HEK293T (cell line): ENCODE results near the gene DRAP1.

ENCODE experiments used
- HDGF ChIP-seq: fragments of 450-650 bp; IDR thresholded peaks from 2 replicates; pipeline ENCODE4 v1.6.1; 2017; ENCODE audit warnings: antibody characterized with exemption, borderline replicate concordance
- SP1 ChIP-seq: fragments of 450-650 bp; IDR thresholded peaks from 2 replicates; pipeline ENCODE4 v1.6.1; 2017

DNA sequence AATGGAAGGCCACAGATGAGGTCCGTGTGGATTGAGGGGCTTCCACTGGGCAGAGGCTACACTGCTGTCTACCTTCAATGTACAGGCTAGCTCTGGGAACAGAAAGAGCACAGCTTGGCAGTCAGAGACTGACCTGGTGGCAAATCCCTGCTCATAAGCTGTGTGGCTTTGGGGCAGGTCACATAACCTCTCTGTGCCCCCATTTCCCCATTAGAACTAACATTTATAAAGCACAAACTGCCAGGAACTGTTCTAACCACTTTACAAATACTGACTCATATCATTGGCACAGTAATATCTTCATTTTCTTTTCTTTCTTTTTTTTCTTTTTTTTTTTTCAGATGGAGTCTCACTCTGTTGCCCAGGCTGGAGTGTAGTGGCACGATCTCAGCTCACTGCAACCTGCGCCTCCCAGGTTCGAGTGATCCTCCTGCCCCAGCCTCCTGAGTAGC lies 22.2 kb upstream of the DRAP1 start:
- TF ChIP-seq SP1, result no peak
- no peak for TF ChIP-seq HDGF
